ENCODE results near the gene PYDC2. TPM values are rescaled to one million over a fixed set of nuclear protein-coding genes. Genes with fewer than 3 reads are reported as not detected.

PYDC2 gene
- not detected for total RNA-seq
- not detected for polyA plus RNA-seq (2013, experiment 1 of 2)
- not detected for polyA plus RNA-seq (2013, experiment 2 of 2)
- total RNA-seq, result 0 reads per million in 172 experiments

DNA sequence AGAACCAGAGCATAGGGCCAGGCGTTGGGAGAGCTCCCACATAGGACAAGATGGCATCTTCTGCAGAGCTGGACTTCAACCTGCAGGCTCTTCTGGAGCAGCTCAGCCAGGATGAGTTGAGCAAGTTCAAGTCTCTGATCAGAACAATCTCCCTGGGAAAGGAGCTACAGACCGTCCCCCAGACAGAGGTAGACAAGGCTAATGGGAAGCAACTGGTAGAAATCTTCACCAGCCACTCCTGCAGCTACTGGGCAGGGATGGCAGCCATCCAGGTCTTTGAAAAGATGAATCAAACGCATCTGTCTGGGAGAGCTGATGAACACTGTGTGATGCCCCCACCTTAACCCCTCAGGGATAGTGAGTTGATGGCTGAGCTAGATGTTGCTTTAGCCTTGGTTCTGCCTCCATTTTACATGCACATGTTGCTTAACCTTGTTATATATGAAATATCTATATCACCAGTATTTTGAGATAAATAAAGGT is at the start of gene PYDC2:
Gene PYDC2, plus strand, starts transcription at position 51 of the 483 bp plus-strand sequence. Its CDS starts 0 bp downstream, at position 51.
- POLR2A ChIA-PET, result no interaction called here
- Histone ChIP-seq H3K27ac (ENCODE audit: low read depth in 1 of 2, low read length in 2 of 2) (no peak within 1 kb of the TSS), H3K4me1 (ENCODE audit: insufficient read depth, low read length) (no peaks in the 10 kb centered on the region), H3K4me3 (ENCODE audit: low read length) (no peak within 1 kb of the TSS), H3K9me3 (ENCODE audit: control insufficient read depth in 1 of 2, insufficient read depth in 1 of 2, low read length in 2 of 2) (no peaks in the 10 kb centered on the region), H3K36me3 (ENCODE audit: insufficient read depth, low read length) (no peaks in the 10 kb centered on the region), H3K27me3 (ENCODE audit: control insufficient read depth in 1 of 2, insufficient read depth in 2 of 2, low read length in 2 of 2) (no peaks in the 10 kb centered on the region)
- H3K9me3 Mint-ChIP-seq, result peaks cover 8% of the 10 kb centered on the region
- no peak for ATAC-seq (ENCODE audit: poor library complexity)
- CTCF ChIA-PET, result no interaction called here
- TF ChIP-seq, protein P1, sequence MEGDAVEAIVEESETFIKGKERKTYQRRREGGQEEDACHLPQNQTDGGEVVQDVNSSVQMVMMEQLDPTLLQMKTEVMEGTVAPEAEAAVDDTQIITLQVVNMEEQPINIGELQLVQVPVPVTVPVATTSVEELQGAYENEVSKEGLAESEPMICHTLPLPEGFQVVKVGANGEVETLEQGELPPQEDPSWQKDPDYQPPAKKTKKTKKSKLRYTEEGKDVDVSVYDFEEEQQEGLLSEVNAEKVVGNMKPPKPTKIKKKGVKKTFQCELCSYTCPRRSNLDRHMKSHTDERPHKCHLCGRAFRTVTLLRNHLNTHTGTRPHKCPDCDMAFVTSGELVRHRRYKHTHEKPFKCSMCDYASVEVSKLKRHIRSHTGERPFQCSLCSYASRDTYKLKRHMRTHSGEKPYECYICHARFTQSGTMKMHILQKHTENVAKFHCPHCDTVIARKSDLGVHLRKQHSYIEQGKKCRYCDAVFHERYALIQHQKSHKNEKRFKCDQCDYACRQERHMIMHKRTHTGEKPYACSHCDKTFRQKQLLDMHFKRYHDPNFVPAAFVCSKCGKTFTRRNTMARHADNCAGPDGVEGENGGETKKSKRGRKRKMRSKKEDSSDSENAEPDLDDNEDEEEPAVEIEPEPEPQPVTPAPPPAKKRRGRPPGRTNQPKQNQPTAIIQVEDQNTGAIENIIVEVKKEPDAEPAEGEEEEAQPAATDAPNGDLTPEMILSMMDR (IDR thresholded peaks at IDR 0.05), result no peak
- H3K27me3 Mint-ChIP-seq, result peaks cover 6% of the 10 kb centered on the region
- no peaks in the 10 kb centered on the region for H3K4me1 Mint-ChIP-seq (ENCODE audit: low read depth)
- no peak within 1 kb of the TSS for H3K27ac Mint-ChIP-seq
- no peak within 1 kb of the TSS for H3K4me3 Mint-ChIP-seq
- no peaks in the 10 kb centered on the region for H3K36me3 Mint-ChIP-seq (ENCODE audit: low read depth)
- intact Hi-C loops (cut with DNase I, micrococcal nuclease), result no loop called here
- no peak for DNase-seq

DNA sequence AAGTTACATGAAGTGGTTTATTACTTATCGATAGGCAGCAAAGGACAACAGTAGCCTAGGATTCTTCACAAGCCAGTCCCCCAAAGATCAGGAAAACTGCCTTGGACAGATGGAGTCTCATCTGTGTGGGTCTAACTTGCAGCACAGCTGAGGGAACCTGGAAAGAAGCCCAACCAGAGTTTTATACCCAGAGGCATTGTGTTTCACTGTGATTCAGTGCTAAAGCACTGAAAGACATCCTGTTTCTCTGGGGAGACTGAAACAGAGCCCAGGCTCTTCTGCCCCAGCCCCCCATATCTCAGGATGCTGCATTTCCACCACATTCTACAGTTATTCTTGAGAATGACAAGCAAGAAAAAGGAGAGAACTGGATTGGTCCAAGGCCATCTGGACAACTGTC is 48.2 kb upstream of the PYDC2 start:
- ATAC-seq (ENCODE audit: poor library complexity) (no peak), DNase-seq (no peak)
- H3K4me1 ChIP-seq (ENCODE audit: insufficient read depth, low read length), result no peaks in the 10 kb centered on the region
- no peak overlapping the region for H3K4me3 Mint-ChIP-seq
- no peak overlapping the region for H3K4me3 ChIP-seq (ENCODE audit: low read length)
- H3K36me3 ChIP-seq (ENCODE audit: insufficient read depth, low read length), result no peaks in the 10 kb centered on the region
- no peaks in the 10 kb centered on the region for H3K4me1 Mint-ChIP-seq (ENCODE audit: low read depth)
- peaks cover 12% of the 10 kb centered on the region for H3K9me3 Mint-ChIP-seq
- TF ChIP-seq, protein P1 (IDR thresholded peaks at IDR 0.05), result no peak
- intact Hi-C loops (cut with DNase I, micrococcal nuclease), result loop anchor here in 1 of 2 experiments (10.0 kb wide), 1 partner anchor 1032 kb away; no protein-coding TSS in a partner anchor
- ChIA-PET POLR2A (no interaction called here), CTCF (no interaction called here)
- H3K27me3 ChIP-seq (ENCODE audit: control insufficient read depth in 1 of 2, insufficient read depth in 2 of 2, low read length in 2 of 2), result no peaks in the 10 kb centered on the region
- H3K36me3 Mint-ChIP-seq (ENCODE audit: low read depth), result no peaks in the 10 kb centered on the region
- no peak overlapping the region for H3K27ac ChIP-seq (ENCODE audit: low read depth in 1 of 2, low read length in 2 of 2)
- H3K27me3 Mint-ChIP-seq, result peaks cover 4% of the 10 kb centered on the region
- no peak overlapping the region for H3K27ac Mint-ChIP-seq
- H3K9me3 ChIP-seq (ENCODE audit: control insufficient read depth in 1 of 2, insufficient read depth in 1 of 2, low read length in 2 of 2), result peaks cover 0 to 5% of the 10 kb centered on the region in 2 experiments

DNA sequence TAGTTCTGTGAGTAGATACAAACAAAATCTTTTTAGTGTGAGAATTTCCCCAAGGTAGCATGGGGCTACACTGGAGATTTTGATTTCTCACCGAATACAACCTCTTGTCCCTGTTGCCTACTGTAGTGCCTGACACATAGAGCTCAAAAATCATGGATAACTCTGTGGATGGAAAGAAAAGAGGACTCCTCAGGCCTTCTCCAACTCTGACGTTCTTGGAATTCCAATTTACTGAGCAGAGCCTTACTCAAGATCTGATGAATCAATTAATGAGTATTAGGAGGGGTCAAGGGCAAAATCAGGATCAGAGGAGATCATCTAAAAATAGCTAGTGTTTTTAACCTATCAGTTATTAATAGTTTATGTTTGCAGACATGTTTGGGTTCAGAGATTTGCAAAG is 46.7 kb upstream of the PYDC2 start:
- Histone ChIP-seq H3K36me3 (ENCODE audit: insufficient read depth, low read length) (no peaks in the 10 kb centered on the region), H3K27me3 (ENCODE audit: control insufficient read depth in 1 of 2, insufficient read depth in 2 of 2, low read length in 2 of 2) (no peaks in the 10 kb centered on the region), H3K9me3 (ENCODE audit: control insufficient read depth in 1 of 2, insufficient read depth in 1 of 2, low read length in 2 of 2) (peaks cover 0 to 5% of the 10 kb centered on the region in 2 experiments), H3K4me1 (ENCODE audit: insufficient read depth, low read length) (no peaks in the 10 kb centered on the region), H3K27ac (ENCODE audit: low read depth in 1 of 2, low read length in 2 of 2) (no peak overlapping the region), H3K4me3 (ENCODE audit: low read length) (no peak overlapping the region)
- CTCF ChIA-PET, result no interaction called here
- DNase-seq (no peak), ATAC-seq (ENCODE audit: poor library complexity) (no peak)
- POLR2A ChIA-PET, result no interaction called here
- H3K4me1 Mint-ChIP-seq (ENCODE audit: low read depth), result no peaks in the 10 kb centered on the region
- H3K27me3 Mint-ChIP-seq, result peaks cover 4% of the 10 kb centered on the region
- H3K27ac Mint-ChIP-seq, result no peak overlapping the region
- no peak overlapping the region for H3K4me3 Mint-ChIP-seq
- H3K36me3 Mint-ChIP-seq (ENCODE audit: low read depth), result no peaks in the 10 kb centered on the region
- TF ChIP-seq, protein P1 (IDR thresholded peaks at IDR 0.05), result no peak
- intact Hi-C loops (cut with DNase I, micrococcal nuclease), result loop anchor here in 1 of 2 experiments (10.0 kb wide), 1 partner anchor 1031 kb away; no protein-coding TSS in a partner anchor
- H3K9me3 Mint-ChIP-seq, result peaks cover 12% of the 10 kb centered on the region
